Gastroesophageal sphincter (tissue), 3 donors: ENCODE results near the gene C22orf15.

ENCODE experiments used
- CTCF ChIP-seq, 4 experiments: fragments of 200-600 bp in 2 of 4; fragments of 450-650 bp in 2 of 4; sonication (generic) in 1 of 4; IDR thresholded peaks; one replicate each; pipeline ENCODE4 v1.5.1; 2017 to 2019; ENCODE audit warnings: antibody characterized with exemption in 4 of 4, mild to moderate bottlenecking in 2 of 4, moderate library complexity in 2 of 4
- EP300 ChIP-seq: sonication (generic); formaldehyde crosslinking; IDR thresholded peaks from one replicate; pipeline ENCODE4 v1.6.1; 2017; ENCODE audit warnings: antibody characterized with exemption, mild to moderate bottlenecking
- POLR2A ChIP-seq, 2 donors: fragments of 450-650 bp; IDR thresholded peaks; one replicate each; pipeline ENCODE4 v1.6.1; 2017; ENCODE audit warnings: antibody characterized with exemption in 2 of 2, mild to moderate bottlenecking in 2 of 2, moderate library complexity in 1 of 2
- POLR2AphosphoS5 ChIP-seq: sonication (generic); formaldehyde crosslinking; IDR thresholded peaks from one replicate; pipeline ENCODE4 v1.6.1; 2017; ENCODE audit warnings: antibody characterized with exemption

GRCh38 chr22:23782703-23783102 is 19.9 kb downstream of the C22orf15 start:
- TF ChIP-seq CTCF (IDR thresholded peaks at IDR 0.05) = no peak
- TF ChIP-seq POLR2A (IDR thresholded peaks at IDR 0.05) = no peak
- TF ChIP-seq POLR2AphosphoS5 = no peak
- no peak for TF ChIP-seq EP300
